ENCODE measurements around the gene CYFIP2.

The CYFIP2 gene

DNA sequence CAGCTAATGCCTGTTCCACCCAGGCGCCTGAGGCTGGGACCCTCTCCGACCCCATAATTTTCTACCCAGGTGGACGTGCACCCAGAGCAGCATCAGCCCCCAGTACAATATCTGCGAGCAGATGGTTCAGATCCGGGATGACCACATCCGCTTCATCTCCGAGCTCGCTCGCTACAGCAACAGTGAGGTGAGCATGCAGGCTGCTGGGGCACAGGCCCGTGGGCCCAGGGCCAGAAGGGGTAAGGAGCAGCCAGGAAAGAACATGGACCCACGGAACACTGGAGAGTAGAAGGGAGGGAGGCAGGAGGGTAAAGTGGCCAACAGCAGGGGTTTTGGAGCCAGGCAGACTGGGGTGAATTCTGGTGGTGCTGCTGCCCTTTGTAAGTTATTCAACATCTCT lies 45.7 kb downstream of the CYFIP2 start:
- Histone ChIP-seq H3K9me3 (ENCODE audit: low read length) (no peaks in the 10 kb centered on the region), H3K79me2 (ENCODE audit: insufficient read depth, low read length) (no peaks in the 10 kb centered on the region), H3F3A (ENCODE audit: insufficient read depth, low read length) (no peaks in the 10 kb centered on the region), H4K20me1 (ENCODE audit: insufficient read depth, low read length) (no peaks in the 10 kb centered on the region), H3K27me3 (ENCODE audit: insufficient read depth, low read length) (no peaks in the 10 kb centered on the region), H2AFZ (ENCODE audit: low read length) (no peak overlapping the region), H3K9ac (ENCODE audit: low read length) (no peak overlapping the region; the same call in 1 of the 2 replicates), H3K4me3 (ENCODE audit: low read depth, low read length, poor library complexity, severe bottlenecking) (no peak overlapping the region), H3K27ac (ENCODE audit: low read depth, low read length, poor library complexity, severe bottlenecking) (peak overlapping the region; percentile 76), H3K4me2 (ENCODE audit: low read length) (peak overlapping the region; percentile 28; the same call in 1 of the 2 replicates), H3K4me1 (ENCODE audit: insufficient read depth, low read length, severe bottlenecking) (peaks cover 31% of the 10 kb centered on the region), H3K9me2 (ENCODE audit: low read depth, low read length) (no peaks in the 10 kb centered on the region), H3K36me3 (ENCODE audit: insufficient read depth, low read length) (peaks cover 79% of the 10 kb centered on the region)
- TF ChIP-seq, protein P1, sequence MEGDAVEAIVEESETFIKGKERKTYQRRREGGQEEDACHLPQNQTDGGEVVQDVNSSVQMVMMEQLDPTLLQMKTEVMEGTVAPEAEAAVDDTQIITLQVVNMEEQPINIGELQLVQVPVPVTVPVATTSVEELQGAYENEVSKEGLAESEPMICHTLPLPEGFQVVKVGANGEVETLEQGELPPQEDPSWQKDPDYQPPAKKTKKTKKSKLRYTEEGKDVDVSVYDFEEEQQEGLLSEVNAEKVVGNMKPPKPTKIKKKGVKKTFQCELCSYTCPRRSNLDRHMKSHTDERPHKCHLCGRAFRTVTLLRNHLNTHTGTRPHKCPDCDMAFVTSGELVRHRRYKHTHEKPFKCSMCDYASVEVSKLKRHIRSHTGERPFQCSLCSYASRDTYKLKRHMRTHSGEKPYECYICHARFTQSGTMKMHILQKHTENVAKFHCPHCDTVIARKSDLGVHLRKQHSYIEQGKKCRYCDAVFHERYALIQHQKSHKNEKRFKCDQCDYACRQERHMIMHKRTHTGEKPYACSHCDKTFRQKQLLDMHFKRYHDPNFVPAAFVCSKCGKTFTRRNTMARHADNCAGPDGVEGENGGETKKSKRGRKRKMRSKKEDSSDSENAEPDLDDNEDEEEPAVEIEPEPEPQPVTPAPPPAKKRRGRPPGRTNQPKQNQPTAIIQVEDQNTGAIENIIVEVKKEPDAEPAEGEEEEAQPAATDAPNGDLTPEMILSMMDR (IDR thresholded peaks at IDR 0.05; ENCODE audit: low read length): no peak
- no peak for TF ChIP-seq EZH2 (IDR thresholded peaks at IDR 0.05; ENCODE audit: borderline replicate concordance, low read length)

DNA sequence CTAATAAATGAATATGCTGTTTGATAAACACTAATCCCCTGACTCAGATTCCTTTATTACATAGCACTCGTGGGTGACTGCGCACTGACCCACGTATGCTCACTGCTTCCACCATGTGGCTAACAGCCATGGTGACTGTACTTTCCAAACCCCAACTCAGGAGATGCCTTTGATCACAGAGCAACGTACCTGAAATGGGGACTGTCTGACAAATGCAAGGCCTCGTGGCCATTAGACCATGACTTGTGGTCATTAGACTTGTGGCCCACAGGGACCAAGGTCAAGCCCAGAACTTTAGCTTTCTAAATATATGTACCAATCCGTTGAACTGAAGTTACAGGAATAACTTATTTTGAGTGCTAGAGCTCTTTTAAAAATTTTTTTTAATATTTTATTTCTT lies 46.6 kb downstream of the CYFIP2 start:
- Histone ChIP-seq H3K36me3 (ENCODE audit: insufficient read depth, low read length) (peaks cover 81% of the 10 kb centered on the region), H3K4me3 (ENCODE audit: low read depth, low read length, poor library complexity, severe bottlenecking) (no peak overlapping the region)
- no peak for TF ChIP-seq EZH2 (IDR thresholded peaks at IDR 0.05; ENCODE audit: borderline replicate concordance, low read length)
- TF ChIP-seq, protein P1 (IDR thresholded peaks at IDR 0.05; ENCODE audit: low read length): peak; percentile 89

DNA sequence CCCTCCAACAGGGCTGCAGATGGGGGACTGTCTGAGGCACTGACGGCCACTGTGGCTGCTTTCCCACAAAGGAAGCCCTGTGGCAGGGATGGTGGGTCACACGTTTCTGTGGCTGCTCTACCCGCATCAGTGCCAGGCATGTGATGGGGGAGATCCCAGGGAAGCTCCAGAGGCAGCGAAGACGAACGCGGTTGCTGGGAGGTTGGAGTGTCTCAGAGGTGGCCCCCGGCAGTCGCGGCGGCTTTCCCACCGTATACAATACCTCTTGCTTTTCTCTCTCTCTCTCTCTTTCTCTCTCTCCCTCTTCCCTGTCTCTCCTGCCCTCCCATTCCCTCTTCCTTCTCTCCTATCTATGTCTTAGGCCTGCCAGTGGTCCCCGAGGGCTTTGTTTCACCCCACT lies 56.7 kb downstream of the CYFIP2 start:
- H3K4me2 ChIP-seq (ENCODE audit: low read length): no peak overlapping the region
- TF ChIP-seq EZH2 (IDR thresholded peaks at IDR 0.05; ENCODE audit: borderline replicate concordance, low read length): no peak
- TF ChIP-seq, protein P1 (IDR thresholded peaks at IDR 0.05; ENCODE audit: low read length): no peak
- no peak overlapping the region for H3K27ac ChIP-seq (ENCODE audit: low read depth, low read length, poor library complexity, severe bottlenecking)
- H3K9me2 ChIP-seq (ENCODE audit: low read depth, low read length): no peaks in the 10 kb centered on the region
- no peaks in the 10 kb centered on the region for H3K9me3 ChIP-seq (ENCODE audit: low read length)
- no peaks in the 10 kb centered on the region for H3K4me1 ChIP-seq (ENCODE audit: insufficient read depth, low read length, severe bottlenecking)
- no peaks in the 10 kb centered on the region for H3K79me2 ChIP-seq (ENCODE audit: insufficient read depth, low read length)
- no peaks in the 10 kb centered on the region for H3K27me3 ChIP-seq (ENCODE audit: insufficient read depth, low read length)
- no peaks in the 10 kb centered on the region for H4K20me1 ChIP-seq (ENCODE audit: insufficient read depth, low read length)
- H3K9ac ChIP-seq (ENCODE audit: low read length): no peak overlapping the region
- H2AFZ ChIP-seq (ENCODE audit: low read length): no peak overlapping the region
- no peaks in the 10 kb centered on the region for H3F3A ChIP-seq (ENCODE audit: insufficient read depth, low read length)
- peaks cover 94% of the 10 kb centered on the region for H3K36me3 ChIP-seq (ENCODE audit: insufficient read depth, low read length)
- no peak overlapping the region for H3K4me3 ChIP-seq (ENCODE audit: low read depth, low read length, poor library complexity, severe bottlenecking)

More for the DNA sequence above, 46.6 kb downstream of the CYFIP2 start:
- peak overlapping the region; percentile 60 for H3K27ac ChIP-seq (ENCODE audit: low read depth, low read length, poor library complexity, severe bottlenecking)
- no peak overlapping the region for H3K4me2 ChIP-seq (ENCODE audit: low read length)
- H3F3A ChIP-seq (ENCODE audit: insufficient read depth, low read length): no peaks in the 10 kb centered on the region
- no peak overlapping the region for H3K9ac ChIP-seq (ENCODE audit: low read length)
- H3K9me3 ChIP-seq (ENCODE audit: low read length): no peaks in the 10 kb centered on the region
- peaks cover 25% of the 10 kb centered on the region for H3K4me1 ChIP-seq (ENCODE audit: insufficient read depth, low read length, severe bottlenecking)
- no peaks in the 10 kb centered on the region for H3K9me2 ChIP-seq (ENCODE audit: low read depth, low read length)
- no peaks in the 10 kb centered on the region for H3K27me3 ChIP-seq (ENCODE audit: insufficient read depth, low read length)
- no peak overlapping the region for H2AFZ ChIP-seq (ENCODE audit: low read length)
- H3K79me2 ChIP-seq (ENCODE audit: insufficient read depth, low read length): no peaks in the 10 kb centered on the region
- no peaks in the 10 kb centered on the region for H4K20me1 ChIP-seq (ENCODE audit: insufficient read depth, low read length)
